Measurements from ENCODE around the gene TTYH3. TPM values are rescaled to one million over a fixed set of nuclear protein-coding genes. Genes with fewer than 3 reads are reported as not detected.

Gene TTYH3
- total and polyA plus RNA-seq, 2 of the 8 experiments (the other 6 are each of a cell fraction or from before 2014, with no cell fraction given): 66.2 to 169 TPM

- TF ChIP-seq HDAC2 (IDR thresholded peaks at IDR 0.05; ENCODE audit: borderline replicate concordance in 1 of 2, low read depth in 2 of 2, low read length in 2 of 2): no peak
- TF ChIP-seq SRF (IDR thresholded peaks at IDR 0.05; ENCODE audit: low read depth, low read length): no peak
- no peak for TF ChIP-seq GABPA (IDR thresholded peaks at IDR 0.05; ENCODE audit: borderline replicate concordance, insufficient read depth, low read length)
- no peak for TF ChIP-seq TAF1 (IDR thresholded peaks at IDR 0.05; ENCODE audit: low read depth, low read length)
- no peak for TF ChIP-seq FOSL1 (IDR thresholded peaks at IDR 0.05; ENCODE audit: insufficient read depth, low read depth, low read length)
- TF ChIP-seq GTF2F1 (IDR thresholded peaks at IDR 0.05; ENCODE audit: borderline replicate concordance, low read depth, low read length): no peak
- no peak for TF ChIP-seq KDM4A (IDR thresholded peaks at IDR 0.05; ENCODE audit: low read depth, low read length, severe bottlenecking)
These were observed 38.4 kb downstream of the TTYH3 start (continued) for GRCh38 chr7:2670171-2670570.

Data from H1 (cell line).